ENCODE data around the gene RAB35.

DNA sequence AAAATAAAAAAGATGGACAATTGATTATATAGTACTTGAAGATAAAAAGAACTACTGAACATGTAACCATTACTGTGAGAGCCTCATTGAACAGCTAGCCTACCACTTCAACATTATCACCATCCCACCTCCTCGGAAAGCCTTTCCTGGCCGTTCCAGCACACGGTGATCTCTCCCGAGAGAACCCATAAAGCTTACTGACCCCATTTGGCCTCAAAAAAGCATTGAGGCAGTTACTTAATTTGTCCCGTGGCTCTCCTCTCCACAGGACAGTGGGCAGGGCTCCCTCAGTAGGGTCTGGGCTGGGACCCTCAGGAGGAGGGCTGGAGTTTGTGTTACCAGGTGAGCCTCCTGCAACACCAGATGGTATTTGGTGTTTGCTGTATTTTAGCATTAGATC, 55.8 kb downstream of the RAB35 start:
- TF ChIP-seq, protein P1, sequence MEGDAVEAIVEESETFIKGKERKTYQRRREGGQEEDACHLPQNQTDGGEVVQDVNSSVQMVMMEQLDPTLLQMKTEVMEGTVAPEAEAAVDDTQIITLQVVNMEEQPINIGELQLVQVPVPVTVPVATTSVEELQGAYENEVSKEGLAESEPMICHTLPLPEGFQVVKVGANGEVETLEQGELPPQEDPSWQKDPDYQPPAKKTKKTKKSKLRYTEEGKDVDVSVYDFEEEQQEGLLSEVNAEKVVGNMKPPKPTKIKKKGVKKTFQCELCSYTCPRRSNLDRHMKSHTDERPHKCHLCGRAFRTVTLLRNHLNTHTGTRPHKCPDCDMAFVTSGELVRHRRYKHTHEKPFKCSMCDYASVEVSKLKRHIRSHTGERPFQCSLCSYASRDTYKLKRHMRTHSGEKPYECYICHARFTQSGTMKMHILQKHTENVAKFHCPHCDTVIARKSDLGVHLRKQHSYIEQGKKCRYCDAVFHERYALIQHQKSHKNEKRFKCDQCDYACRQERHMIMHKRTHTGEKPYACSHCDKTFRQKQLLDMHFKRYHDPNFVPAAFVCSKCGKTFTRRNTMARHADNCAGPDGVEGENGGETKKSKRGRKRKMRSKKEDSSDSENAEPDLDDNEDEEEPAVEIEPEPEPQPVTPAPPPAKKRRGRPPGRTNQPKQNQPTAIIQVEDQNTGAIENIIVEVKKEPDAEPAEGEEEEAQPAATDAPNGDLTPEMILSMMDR (IDR thresholded peaks at IDR 0.05; ENCODE audit: poor library complexity) = no peak
- TF ChIP-seq EZH2phosphoT487 (IDR thresholded peaks at IDR 0.05; ENCODE audit: low read depth, severe bottlenecking, unreplicated experiment) (no peak), EZH2 (IDR thresholded peaks at IDR 0.05; ENCODE audit: borderline replicate concordance) (no peak)
